ENCODE data around the gene MAP4. TPM values are rescaled to one million over a fixed set of nuclear protein-coding genes. Genes with fewer than 3 reads are reported as not detected.

Gene MAP4
- total and polyA plus RNA-seq, 2 of the 13 experiments (the other 11 are each of a cell fraction or from before 2014, with no cell fraction given), result 33.1 to 38.7 TPM

DNA sequence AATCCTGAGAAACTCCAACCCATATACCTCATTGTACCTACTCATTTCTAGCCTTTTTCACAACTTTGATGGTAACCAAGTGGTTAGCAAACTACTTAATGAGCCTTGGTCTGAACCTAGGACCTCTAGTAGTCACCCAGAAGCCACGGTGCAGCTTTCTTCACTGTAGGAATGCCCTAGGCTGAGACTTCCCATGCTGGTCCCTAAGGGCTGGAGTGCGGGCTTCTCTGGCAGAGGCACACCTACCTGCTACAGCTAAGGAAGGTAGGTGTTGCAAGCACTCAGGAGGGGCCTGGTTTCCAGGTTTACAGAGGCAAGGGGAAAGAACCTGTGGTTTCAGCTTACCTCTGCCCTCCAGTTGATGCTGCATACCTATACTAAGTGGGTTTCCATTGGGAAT, 147.9 kb downstream of the MAP4 start (continued):
- TF ChIP-seq ZBED4 (CRISPR knock-in tag; IDR thresholded peaks at IDR 0.05; ENCODE audit: borderline replicate concordance), result no peak
- no peak for TF ChIP-seq GMEB2 (CRISPR knock-in tag; IDR thresholded peaks at IDR 0.05; ENCODE audit: low read depth)
- no peak for TF ChIP-seq SP1 (IDR thresholded peaks at IDR 0.05)
- TF ChIP-seq SP1 (CRISPR knock-in tag; IDR thresholded peaks at IDR 0.05), result no peak
- TF ChIP-seq MXD4 (CRISPR knock-in tag; IDR thresholded peaks at IDR 0.05), result no peak
- TF ChIP-seq, protein P1, sequence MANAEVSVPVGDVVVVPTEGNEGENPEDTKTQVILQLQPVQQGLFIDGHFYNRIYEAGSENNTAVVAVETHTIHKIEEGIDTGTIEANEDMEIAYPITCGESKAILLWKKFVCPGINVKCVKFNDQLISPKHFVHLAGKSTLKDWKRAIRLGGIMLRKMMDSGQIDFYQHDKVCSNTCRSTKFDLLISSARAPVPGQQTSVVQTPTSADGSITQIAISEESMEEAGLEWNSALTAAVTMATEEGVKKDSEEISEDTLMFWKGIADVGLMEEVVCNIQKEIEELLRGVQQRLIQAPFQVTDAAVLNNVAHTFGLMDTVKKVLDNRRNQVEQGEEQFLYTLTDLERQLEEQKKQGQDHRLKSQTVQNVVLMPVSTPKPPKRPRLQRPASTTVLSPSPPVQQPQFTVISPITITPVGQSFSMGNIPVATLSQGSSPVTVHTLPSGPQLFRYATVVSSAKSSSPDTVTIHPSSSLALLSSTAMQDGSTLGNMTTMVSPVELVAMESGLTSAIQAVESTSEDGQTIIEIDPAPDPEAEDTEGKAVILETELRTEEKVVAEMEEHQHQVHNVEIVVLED (CRISPR knock-in tag; IDR thresholded peaks at IDR 0.05; ENCODE audit: borderline replicate concordance), result no peak
- no peak for TF ChIP-seq ZNF484 (CRISPR knock-in tag; IDR thresholded peaks at IDR 0.05; ENCODE audit: borderline replicate concordance, low read depth)
- TF ChIP-seq HMG20B (CRISPR knock-in tag; conservative IDR thresholded peaks at IDR 0.05), result no peak
- TF ChIP-seq ZNF75D (CRISPR knock-in tag; IDR thresholded peaks at IDR 0.05; ENCODE audit: borderline replicate concordance), result no peak
- TF ChIP-seq THAP11 (CRISPR knock-in tag; IDR thresholded peaks at IDR 0.05), result no peak
- TF ChIP-seq RELA (CRISPR knock-in tag; IDR thresholded peaks at IDR 0.05), result no peak
- no peak for TF ChIP-seq MIXL1 (CRISPR knock-in tag; IDR thresholded peaks at IDR 0.05)
- TF ChIP-seq AKAP8 (CRISPR knock-in tag; IDR thresholded peaks at IDR 0.05), result no peak
- TF ChIP-seq, protein P2, sequence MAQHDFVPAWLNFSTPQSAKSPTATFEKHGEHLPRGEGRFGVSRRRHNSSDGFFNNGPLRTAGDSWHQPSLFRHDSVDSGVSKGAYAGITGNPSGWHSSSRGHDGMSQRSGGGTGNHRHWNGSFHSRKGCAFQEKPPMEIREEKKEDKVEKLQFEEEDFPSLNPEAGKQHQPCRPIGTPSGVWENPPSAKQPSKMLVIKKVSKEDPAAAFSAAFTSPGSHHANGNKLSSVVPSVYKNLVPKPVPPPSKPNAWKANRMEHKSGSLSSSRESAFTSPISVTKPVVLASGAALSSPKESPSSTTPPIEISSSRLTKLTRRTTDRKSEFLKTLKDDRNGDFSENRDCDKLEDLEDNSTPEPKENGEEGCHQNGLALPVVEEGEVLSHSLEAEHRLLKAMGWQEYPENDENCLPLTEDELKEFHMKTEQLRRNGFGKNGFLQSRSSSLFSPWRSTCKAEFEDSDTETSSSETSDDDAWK (CRISPR knock-in tag; IDR thresholded peaks at IDR 0.05), result no peak
- no peak for TF ChIP-seq HIVEP1 (CRISPR knock-in tag; IDR thresholded peaks at IDR 0.05)
